ENCODE measurements around the gene FBN2.

The FBN2 gene

GRCh38 chr5:128258372-128258771, 279.7 kb downstream of the FBN2 start (continued):
- TF ChIP-seq POU6F1 (CRISPR knock-in tag; IDR thresholded peaks at IDR 0.05; ENCODE audit: borderline replicate concordance, low read depth) = no peak
- TF ChIP-seq CSDC2 (CRISPR knock-in tag; IDR thresholded peaks at IDR 0.05) = no peak
- no peak for TF ChIP-seq ZC3H10 (CRISPR knock-in tag; IDR thresholded peaks at IDR 0.05)

GRCh38 chr5:128257076-128257475, 281.0 kb downstream of the FBN2 start:
- no peak for ATAC-seq
- TF ChIP-seq POU6F1 (CRISPR knock-in tag; IDR thresholded peaks at IDR 0.05; ENCODE audit: borderline replicate concordance, low read depth) = no peak
- no peak for TF ChIP-seq ZNF565 (CRISPR knock-in tag; conservative IDR thresholded peaks at IDR 0.05; ENCODE audit: low read depth)
- TF ChIP-seq TOX (CRISPR knock-in tag; IDR thresholded peaks at IDR 0.05; ENCODE audit: borderline replicate concordance) = no peak
- TF ChIP-seq PPARA (CRISPR knock-in tag; IDR thresholded peaks at IDR 0.05; ENCODE audit: borderline replicate concordance) = no peak
- no peak for TF ChIP-seq ISL1 (CRISPR knock-in tag; IDR thresholded peaks at IDR 0.05)
- no peak for TF ChIP-seq PATZ1 (CRISPR knock-in tag; IDR thresholded peaks at IDR 0.05; ENCODE audit: borderline replicate concordance)
- no peak for TF ChIP-seq TSHZ2 (CRISPR knock-in tag; IDR thresholded peaks at IDR 0.05)
- no peak for TF ChIP-seq CREB5 (CRISPR knock-in tag; IDR thresholded peaks at IDR 0.05; ENCODE audit: low read depth)
- no peak for TF ChIP-seq ZFP30 (CRISPR knock-in tag; IDR thresholded peaks at IDR 0.05)
- no peak for TF ChIP-seq OSR1 (CRISPR knock-in tag; IDR thresholded peaks at IDR 0.05)
- TF ChIP-seq TCF4 (CRISPR knock-in tag; IDR thresholded peaks at IDR 0.05; ENCODE audit: borderline replicate concordance) = no peak
- TF ChIP-seq ZC3H10 (CRISPR knock-in tag; IDR thresholded peaks at IDR 0.05) = no peak
- no peak for TF ChIP-seq ZNF8 (CRISPR knock-in tag; IDR thresholded peaks at IDR 0.05)
- no peak for TF ChIP-seq ARNTL (CRISPR knock-in tag; IDR thresholded peaks at IDR 0.05; ENCODE audit: borderline replicate concordance, low read depth)
- TF ChIP-seq ZFP3 (CRISPR knock-in tag; IDR thresholded peaks at IDR 0.05) = no peak
- no peak for TF ChIP-seq BACH2 (CRISPR knock-in tag; IDR thresholded peaks at IDR 0.05; ENCODE audit: borderline replicate concordance)

- TF ChIP-seq ZNF8 (CRISPR knock-in tag; IDR thresholded peaks at IDR 0.05) = no peak
- ATAC-seq = no peak; the same call in 2 of the 3 replicates
These were observed 283.3 kb downstream of the FBN2 start for GRCh38 chr5:128254789-128255188.

GRCh38 chr5:128253880-128254279, 284.2 kb downstream of the FBN2 start:
- TF ChIP-seq CSDC2 (CRISPR knock-in tag; IDR thresholded peaks at IDR 0.05) (no peak), CREB5 (CRISPR knock-in tag; IDR thresholded peaks at IDR 0.05; ENCODE audit: low read depth) (no peak), ZC3H10 (CRISPR knock-in tag; IDR thresholded peaks at IDR 0.05) (no peak), ARNTL (CRISPR knock-in tag; IDR thresholded peaks at IDR 0.05; ENCODE audit: borderline replicate concordance, low read depth) (no peak), ZNF565 (CRISPR knock-in tag; conservative IDR thresholded peaks at IDR 0.05; ENCODE audit: low read depth) (no peak), POU6F1 (CRISPR knock-in tag; IDR thresholded peaks at IDR 0.05; ENCODE audit: borderline replicate concordance, low read depth) (no peak), SNAI2 (CRISPR knock-in tag; IDR thresholded peaks at IDR 0.05) (no peak), TOX (CRISPR knock-in tag; IDR thresholded peaks at IDR 0.05; ENCODE audit: borderline replicate concordance) (no peak), ZNF70 (CRISPR knock-in tag; IDR thresholded peaks at IDR 0.05) (no peak), ZNF8 (CRISPR knock-in tag; IDR thresholded peaks at IDR 0.05) (no peak), PPARA (CRISPR knock-in tag; IDR thresholded peaks at IDR 0.05; ENCODE audit: borderline replicate concordance) (no peak), ZFP30 (CRISPR knock-in tag; IDR thresholded peaks at IDR 0.05) (no peak), RARB (CRISPR knock-in tag; IDR thresholded peaks at IDR 0.05) (no peak), BACH2 (CRISPR knock-in tag; IDR thresholded peaks at IDR 0.05; ENCODE audit: borderline replicate concordance) (no peak), PATZ1 (CRISPR knock-in tag; IDR thresholded peaks at IDR 0.05; ENCODE audit: borderline replicate concordance) (no peak)
- no peak; the same call in 2 of the 3 replicates for ATAC-seq

Data from SK-N-SH treated with all-trans-retinoic acid at 6 μM for 48 hours (cell line).